ENCODE data around the gene CPNE7. TPM values are rescaled to one million over a fixed set of nuclear protein-coding genes. Genes with fewer than 3 reads are reported as not detected.

CPNE7 gene
- total and polyA plus RNA-seq, 2 of the 8 experiments (the other 6 are each of a cell fraction or from before 2014, with no cell fraction given): 10.0 to 23.7 TPM

DNA sequence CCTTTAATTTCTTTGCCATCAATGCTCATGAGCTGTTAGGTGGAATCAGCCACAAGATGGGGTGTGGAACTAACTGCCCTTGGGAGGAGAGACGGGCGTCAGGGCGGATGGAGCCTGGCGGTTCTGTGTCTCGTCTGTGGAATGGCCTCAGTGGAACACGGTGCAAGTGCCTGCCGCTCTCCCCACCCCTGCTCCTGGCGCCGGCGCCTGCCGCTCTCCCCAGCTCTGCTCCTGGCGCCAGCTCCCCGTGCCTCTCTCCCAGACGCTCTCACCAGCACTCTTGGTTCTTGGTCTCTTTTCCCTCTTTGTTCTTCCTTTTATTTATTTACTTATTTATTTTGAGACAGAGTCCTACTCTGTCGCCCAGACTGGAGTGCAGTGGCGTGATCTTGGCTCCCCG lies 28.3 kb upstream of the CPNE7 start (continued):
- TF ChIP-seq, protein P1, sequence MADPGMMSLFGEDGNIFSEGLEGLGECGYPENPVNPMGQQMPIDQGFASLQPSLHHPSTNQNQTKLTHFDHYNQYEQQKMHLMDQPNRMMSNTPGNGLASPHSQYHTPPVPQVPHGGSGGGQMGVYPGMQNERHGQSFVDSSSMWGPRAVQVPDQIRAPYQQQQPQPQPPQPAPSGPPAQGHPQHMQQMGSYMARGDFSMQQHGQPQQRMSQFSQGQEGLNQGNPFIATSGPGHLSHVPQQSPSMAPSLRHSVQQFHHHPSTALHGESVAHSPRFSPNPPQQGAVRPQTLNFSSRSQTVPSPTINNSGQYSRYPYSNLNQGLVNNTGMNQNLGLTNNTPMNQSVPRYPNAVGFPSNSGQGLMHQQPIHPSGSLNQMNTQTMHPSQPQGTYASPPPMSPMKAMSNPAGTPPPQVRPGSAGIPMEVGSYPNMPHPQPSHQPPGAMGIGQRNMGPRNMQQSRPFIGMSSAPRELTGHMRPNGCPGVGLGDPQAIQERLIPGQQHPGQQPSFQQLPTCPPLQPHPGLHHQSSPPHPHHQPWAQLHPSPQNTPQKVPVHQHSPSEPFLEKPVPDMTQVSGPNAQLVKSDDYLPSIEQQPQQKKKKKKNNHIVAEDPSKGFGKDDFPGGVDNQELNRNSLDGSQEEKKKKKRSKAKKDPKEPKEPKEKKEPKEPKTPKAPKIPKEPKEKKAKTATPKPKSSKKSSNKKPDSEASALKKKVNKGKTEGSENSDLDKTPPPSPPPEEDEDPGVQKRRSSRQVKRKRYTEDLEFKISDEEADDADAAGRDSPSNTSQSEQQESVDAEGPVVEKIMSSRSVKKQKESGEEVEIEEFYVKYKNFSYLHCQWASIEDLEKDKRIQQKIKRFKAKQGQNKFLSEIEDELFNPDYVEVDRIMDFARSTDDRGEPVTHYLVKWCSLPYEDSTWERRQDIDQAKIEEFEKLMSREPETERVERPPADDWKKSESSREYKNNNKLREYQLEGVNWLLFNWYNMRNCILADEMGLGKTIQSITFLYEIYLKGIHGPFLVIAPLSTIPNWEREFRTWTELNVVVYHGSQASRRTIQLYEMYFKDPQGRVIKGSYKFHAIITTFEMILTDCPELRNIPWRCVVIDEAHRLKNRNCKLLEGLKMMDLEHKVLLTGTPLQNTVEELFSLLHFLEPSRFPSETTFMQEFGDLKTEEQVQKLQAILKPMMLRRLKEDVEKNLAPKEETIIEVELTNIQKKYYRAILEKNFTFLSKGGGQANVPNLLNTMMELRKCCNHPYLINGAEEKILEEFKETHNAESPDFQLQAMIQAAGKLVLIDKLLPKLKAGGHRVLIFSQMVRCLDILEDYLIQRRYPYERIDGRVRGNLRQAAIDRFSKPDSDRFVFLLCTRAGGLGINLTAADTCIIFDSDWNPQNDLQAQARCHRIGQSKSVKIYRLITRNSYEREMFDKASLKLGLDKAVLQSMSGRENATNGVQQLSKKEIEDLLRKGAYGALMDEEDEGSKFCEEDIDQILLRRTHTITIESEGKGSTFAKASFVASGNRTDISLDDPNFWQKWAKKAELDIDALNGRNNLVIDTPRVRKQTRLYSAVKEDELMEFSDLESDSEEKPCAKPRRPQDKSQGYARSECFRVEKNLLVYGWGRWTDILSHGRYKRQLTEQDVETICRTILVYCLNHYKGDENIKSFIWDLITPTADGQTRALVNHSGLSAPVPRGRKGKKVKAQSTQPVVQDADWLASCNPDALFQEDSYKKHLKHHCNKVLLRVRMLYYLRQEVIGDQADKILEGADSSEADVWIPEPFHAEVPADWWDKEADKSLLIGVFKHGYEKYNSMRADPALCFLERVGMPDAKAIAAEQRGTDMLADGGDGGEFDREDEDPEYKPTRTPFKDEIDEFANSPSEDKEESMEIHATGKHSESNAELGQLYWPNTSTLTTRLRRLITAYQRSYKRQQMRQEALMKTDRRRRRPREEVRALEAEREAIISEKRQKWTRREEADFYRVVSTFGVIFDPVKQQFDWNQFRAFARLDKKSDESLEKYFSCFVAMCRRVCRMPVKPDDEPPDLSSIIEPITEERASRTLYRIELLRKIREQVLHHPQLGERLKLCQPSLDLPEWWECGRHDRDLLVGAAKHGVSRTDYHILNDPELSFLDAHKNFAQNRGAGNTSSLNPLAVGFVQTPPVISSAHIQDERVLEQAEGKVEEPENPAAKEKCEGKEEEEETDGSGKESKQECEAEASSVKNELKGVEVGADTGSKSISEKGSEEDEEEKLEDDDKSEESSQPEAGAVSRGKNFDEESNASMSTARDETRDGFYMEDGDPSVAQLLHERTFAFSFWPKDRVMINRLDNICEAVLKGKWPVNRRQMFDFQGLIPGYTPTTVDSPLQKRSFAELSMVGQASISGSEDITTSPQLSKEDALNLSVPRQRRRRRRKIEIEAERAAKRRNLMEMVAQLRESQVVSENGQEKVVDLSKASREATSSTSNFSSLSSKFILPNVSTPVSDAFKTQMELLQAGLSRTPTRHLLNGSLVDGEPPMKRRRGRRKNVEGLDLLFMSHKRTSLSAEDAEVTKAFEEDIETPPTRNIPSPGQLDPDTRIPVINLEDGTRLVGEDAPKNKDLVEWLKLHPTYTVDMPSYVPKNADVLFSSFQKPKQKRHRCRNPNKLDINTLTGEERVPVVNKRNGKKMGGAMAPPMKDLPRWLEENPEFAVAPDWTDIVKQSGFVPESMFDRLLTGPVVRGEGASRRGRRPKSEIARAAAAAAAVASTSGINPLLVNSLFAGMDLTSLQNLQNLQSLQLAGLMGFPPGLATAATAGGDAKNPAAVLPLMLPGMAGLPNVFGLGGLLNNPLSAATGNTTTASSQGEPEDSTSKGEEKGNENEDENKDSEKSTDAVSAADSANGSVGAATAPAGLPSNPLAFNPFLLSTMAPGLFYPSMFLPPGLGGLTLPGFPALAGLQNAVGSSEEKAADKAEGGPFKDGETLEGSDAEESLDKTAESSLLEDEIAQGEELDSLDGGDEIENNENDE (IDR thresholded peaks at IDR 0.05; ENCODE audit: insufficient replicate concordance, low read length): no peak
- TF ChIP-seq ATF3 (IDR thresholded peaks at IDR 0.05; ENCODE audit: insufficient read depth, low read depth, low read length) (no peak), RFX5 (IDR thresholded peaks at IDR 0.05; ENCODE audit: borderline replicate concordance, low read depth, low read length) (no peak), BACH1 (IDR thresholded peaks at IDR 0.05; ENCODE audit: low read length) (no peak), JUN (IDR thresholded peaks at IDR 0.05; ENCODE audit: low read depth, low read length) (no peak), SP4 (IDR thresholded peaks at IDR 0.05; ENCODE audit: low read length) (no peak), JUND (IDR thresholded peaks at IDR 0.05; ENCODE audit: low read length) (no peak), CTBP2 (IDR thresholded peaks at IDR 0.05; ENCODE audit: borderline replicate concordance, insufficient read depth, insufficient read length, low read length) (no peak)

Measured in H1 (cell line).